Measurements from ENCODE around the gene DENND1B.

The DENND1B gene

DNA sequence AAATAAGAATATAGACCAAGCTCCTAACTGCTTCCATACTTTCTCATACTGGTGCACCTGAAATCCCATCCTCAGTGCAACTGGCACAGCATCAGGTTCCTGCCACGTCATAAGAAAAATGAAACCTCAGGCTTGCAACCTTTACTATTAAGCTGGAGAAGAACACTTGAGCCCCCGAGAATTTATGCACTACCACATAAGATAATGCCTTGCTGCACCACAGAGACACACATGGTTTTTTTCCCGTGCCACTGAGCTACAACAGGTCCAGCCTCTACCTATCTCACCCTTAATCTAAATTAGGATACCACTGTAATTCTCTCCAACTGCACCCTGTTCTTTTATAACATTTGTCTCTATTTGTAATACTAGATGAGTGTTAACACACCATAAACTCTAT, 174.5 kb downstream of the DENND1B start:
- Histone ChIP-seq H3K79me2 (ENCODE audit: low read length) (no peaks in the 10 kb centered on the region), H3K4me2 (ENCODE audit: low read length) (no peak overlapping the region), H3K4me1 (ENCODE audit: low read length) (peaks cover 10% of the 10 kb centered on the region), H3K27me3 (ENCODE audit: low read depth, low read length) (no peaks in the 10 kb centered on the region), H3K27ac (ENCODE audit: low read length) (no peak overlapping the region), H3K9ac (ENCODE audit: low read length) (no peak overlapping the region), H3K9me3 (ENCODE audit: insufficient read depth, low read length) (no peaks in the 10 kb centered on the region), H2AFZ (ENCODE audit: low read depth, low read length) (no peak overlapping the region), H3K36me3 (replicated peaks; ENCODE audit: low read depth, low read length) (no peaks in the 10 kb centered on the region), H4K20me1 (ENCODE audit: insufficient read depth, low read length) (0 out of 2 replicates have a peak, but pooled peaks cover 4% of the 10 kb centered on the region), H3K4me3 (ENCODE audit: low read length) (no peak overlapping the region)
- no peak for TF ChIP-seq CTCF (IDR thresholded peaks at IDR 0.05; ENCODE audit: low read depth, low read length)
- no peak for TF ChIP-seq EZH2phosphoT487 (IDR thresholded peaks at IDR 0.05; ENCODE audit: low read depth)

GRCh38 chr1:197599789-197600188, 175.5 kb downstream of the DENND1B start:
- Histone ChIP-seq H3K79me2 (ENCODE audit: low read length) (no peaks in the 10 kb centered on the region), H3K27ac (ENCODE audit: low read length) (no peak overlapping the region), H4K20me1 (ENCODE audit: insufficient read depth, low read length) (0 out of 2 replicates have a peak, but pooled peaks cover 4% of the 10 kb centered on the region), H2AFZ (ENCODE audit: low read depth, low read length) (no peak overlapping the region), H3K27me3 (ENCODE audit: low read depth, low read length) (no peaks in the 10 kb centered on the region), H3K9ac (ENCODE audit: low read length) (no peak overlapping the region), H3K4me1 (ENCODE audit: low read length) (peaks cover 18% of the 10 kb centered on the region), H3K36me3 (replicated peaks; ENCODE audit: low read depth, low read length) (peaks cover under 1% of the 10 kb centered on the region), H3K4me2 (ENCODE audit: low read length) (no peak overlapping the region), H3K4me3 (ENCODE audit: low read length) (no peak overlapping the region), H3K9me3 (ENCODE audit: insufficient read depth, low read length) (no peaks in the 10 kb centered on the region)
- no peak for TF ChIP-seq EZH2phosphoT487 (IDR thresholded peaks at IDR 0.05; ENCODE audit: low read depth)
- no peak for TF ChIP-seq CTCF (IDR thresholded peaks at IDR 0.05; ENCODE audit: low read depth, low read length)

DNA sequence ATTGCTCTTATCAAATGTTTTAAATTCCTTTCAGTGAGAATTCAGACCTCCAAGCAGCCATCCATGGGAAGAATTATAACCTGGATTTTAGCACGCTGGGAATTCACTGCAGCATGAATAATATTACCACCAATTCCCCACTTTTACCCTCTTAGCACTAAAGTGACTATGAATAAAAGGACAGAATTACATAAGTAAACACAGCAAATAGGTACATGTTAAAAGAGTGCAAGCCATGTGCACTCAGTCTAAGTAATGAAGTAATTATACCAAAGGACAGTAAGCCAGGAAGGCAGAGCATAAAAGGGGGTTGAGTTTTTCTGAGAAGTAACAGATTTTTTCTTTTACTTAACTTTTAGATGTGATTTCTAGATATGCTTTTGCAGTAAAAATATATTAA, 176.3 kb downstream of the DENND1B start:
- H3K4me3 ChIP-seq (ENCODE audit: low read length): no peak overlapping the region
- H2AFZ ChIP-seq (ENCODE audit: low read depth, low read length): no peak overlapping the region
- H3K9me3 ChIP-seq (ENCODE audit: insufficient read depth, low read length): no peaks in the 10 kb centered on the region
- H3K79me2 ChIP-seq (ENCODE audit: low read length): no peaks in the 10 kb centered on the region
- no peak overlapping the region for H3K4me2 ChIP-seq (ENCODE audit: low read length)
- no peak overlapping the region for H3K9ac ChIP-seq (ENCODE audit: low read length)
- 0 out of 2 replicates have a peak, but pooled peaks cover 4% of the 10 kb centered on the region for H4K20me1 ChIP-seq (ENCODE audit: insufficient read depth, low read length)
- H3K36me3 ChIP-seq (replicated peaks; ENCODE audit: low read depth, low read length): peaks cover 3% of the 10 kb centered on the region
- TF ChIP-seq EZH2phosphoT487 (IDR thresholded peaks at IDR 0.05; ENCODE audit: low read depth): no peak
- TF ChIP-seq CTCF (IDR thresholded peaks at IDR 0.05; ENCODE audit: low read depth, low read length): no peak
- peaks cover 18% of the 10 kb centered on the region for H3K4me1 ChIP-seq (ENCODE audit: low read length)
- H3K27me3 ChIP-seq (ENCODE audit: low read depth, low read length): no peaks in the 10 kb centered on the region
- H3K27ac ChIP-seq (ENCODE audit: low read length): no peak overlapping the region

- Histone ChIP-seq H3K79me2 (ENCODE audit: low read length) (no peaks in the 10 kb centered on the region), H3K36me3 (replicated peaks; ENCODE audit: low read depth, low read length) (peaks cover 6% of the 10 kb centered on the region), H3K27ac (ENCODE audit: low read length) (no peak overlapping the region), H3K27me3 (ENCODE audit: low read depth, low read length) (no peaks in the 10 kb centered on the region), H3K4me2 (ENCODE audit: low read length) (peak overlapping the region; percentile 10; the same call in 1 of the 2 replicates), H3K4me1 (ENCODE audit: low read length) (peaks cover 18% of the 10 kb centered on the region), H3K9me3 (ENCODE audit: insufficient read depth, low read length) (no peaks in the 10 kb centered on the region), H2AFZ (ENCODE audit: low read depth, low read length) (no peak overlapping the region), H4K20me1 (ENCODE audit: insufficient read depth, low read length) (0 out of 2 replicates have a peak, but pooled peaks cover 4% of the 10 kb centered on the region), H3K4me3 (ENCODE audit: low read length) (no peak overlapping the region), H3K9ac (ENCODE audit: low read length) (no peak overlapping the region)
- TF ChIP-seq CTCF (IDR thresholded peaks at IDR 0.05; ENCODE audit: low read depth, low read length) (no peak), EZH2phosphoT487 (IDR thresholded peaks at IDR 0.05; ENCODE audit: low read depth) (no peak)
Measured at GRCh38 chr1:197595304-197595904, 179.9 kb downstream of the DENND1B start.

All from OCI-LY3 (cell line).